H9 (cell line): ENCODE measurements around the gene DNAJA2. TPM values are rescaled to one million over a fixed set of nuclear protein-coding genes. Genes with fewer than 3 reads are reported as not detected.

Experiments
- DNase-seq: peaks from one replicate; pipeline ENCODE4 v3.0.0-alpha.2; 2017
- H2AFZ ChIP-seq: one replicate; pipeline ENCODE4 v1.6.1; 2013; ENCODE audit warnings: mild to moderate bottlenecking, low read length, control low read depth, moderate library complexity
- H2AK5ac ChIP-seq: 2 replicates; pipeline ENCODE4 v1.6.1; 2013; ENCODE audit warnings: low read length, control low read depth, mixed read lengths; ENCODE audit not compliant: insufficient read length
- H2BK120ac ChIP-seq: one replicate; pipeline ENCODE4 v1.6.1; 2013; ENCODE audit warnings: low read depth, mild to moderate bottlenecking, low read length, control low read depth, inconsistent platforms; ENCODE audit not compliant: poor library complexity, severe bottlenecking
- H2BK12ac ChIP-seq: 2 replicates; pipeline ENCODE4 v1.6.1; 2013; ENCODE audit warnings: low read length, control low read depth, mixed read lengths, low read depth; ENCODE audit not compliant: insufficient read length
- H2BK15ac ChIP-seq: 2 replicates; pipeline ENCODE4 v1.6.1; 2013; ENCODE audit warnings: low read depth, low read length, control low read depth
- H2BK20ac ChIP-seq: one replicate; pipeline ENCODE4 v1.6.1; 2013; ENCODE audit warnings: low read depth, mild to moderate bottlenecking, low read length, control low read depth, inconsistent platforms; ENCODE audit not compliant: poor library complexity, severe bottlenecking
- H2BK5ac ChIP-seq: 2 replicates; pipeline ENCODE4 v1.6.1; 2013; ENCODE audit warnings: low read length, control low read depth, mixed read lengths; ENCODE audit not compliant: insufficient read length
- H3K14ac ChIP-seq: 2 replicates; pipeline ENCODE4 v1.6.1; 2013; ENCODE audit warnings: low read length, control low read depth; ENCODE audit not compliant: insufficient read depth
- H3K18ac ChIP-seq: 2 replicates; pipeline ENCODE4 v1.6.1; 2013; ENCODE audit warnings: low read depth, mild to moderate bottlenecking, mixed read lengths, low read length, control low read depth; ENCODE audit not compliant: insufficient read length
- H3K23ac ChIP-seq: 2 replicates; pipeline ENCODE4 v1.6.1; 2013; ENCODE audit warnings: low read length, control low read depth, mixed read lengths, low read depth; ENCODE audit not compliant: insufficient read length
- H3K23me2 ChIP-seq: 2 replicates; pipeline ENCODE4 v1.6.1; 2013; ENCODE audit warnings: low read depth, mild to moderate bottlenecking, mixed read lengths, low read length, control low read depth; ENCODE audit not compliant: insufficient read length, poor library complexity, severe bottlenecking
- H3K27ac ChIP-seq: 2 replicates; pipeline ENCODE4 v1.5.1; 2013; ENCODE audit warnings: low read length, control low read depth, mixed read lengths, low read depth; ENCODE audit not compliant: insufficient read length
- H3K27me3 ChIP-seq: 2 replicates; pipeline ENCODE4 v1.6.1; 2013; ENCODE audit warnings: low read length, control low read depth, inconsistent platforms; ENCODE audit not compliant: insufficient read depth
- H3K4ac ChIP-seq: 2 replicates; pipeline ENCODE4 v1.6.1; 2013; ENCODE audit warnings: low read depth, mild to moderate bottlenecking, control low read depth, inconsistent platforms, low read length, moderate library complexity
- H3K4me1 ChIP-seq: 2 replicates; pipeline ENCODE4 v1.6.1; 2013; ENCODE audit warnings: low read length, control low read depth, inconsistent platforms; ENCODE audit not compliant: insufficient read depth
- H3K4me2 ChIP-seq: 2 replicates; pipeline ENCODE4 v1.6.1; 2013; ENCODE audit warnings: low read length, control low read depth, mixed read lengths; ENCODE audit not compliant: insufficient read length, insufficient read depth
- H3K56ac ChIP-seq: 2 replicates; pipeline ENCODE4 v1.6.1; 2013; ENCODE audit warnings: low read depth, mild to moderate bottlenecking, mixed read lengths, low read length, control low read depth; ENCODE audit not compliant: insufficient read length
- H3K79me1 ChIP-seq: 2 replicates; pipeline ENCODE4 v1.6.1; 2013; ENCODE audit warnings: low read depth, mild to moderate bottlenecking, moderate library complexity, low read length, control low read depth, inconsistent platforms; ENCODE audit not compliant: insufficient read depth, poor library complexity, severe bottlenecking
- H3K79me2 ChIP-seq: 2 replicates; pipeline ENCODE4 v1.6.1; 2013; ENCODE audit warnings: low read length, control low read depth, inconsistent platforms; ENCODE audit not compliant: insufficient read depth
- H3K9ac ChIP-seq: 2 replicates; pipeline ENCODE4 v1.6.1; 2013; ENCODE audit warnings: low read length, control low read depth, mixed read lengths; ENCODE audit not compliant: insufficient read length; ENCODE audit errors: extremely low read depth
- H3K9me3 ChIP-seq: one replicate; pipeline ENCODE4 v1.6.1; 2013; ENCODE audit warnings: low read depth, low read length, inconsistent platforms; ENCODE audit not compliant: control insufficient read depth
- H3T11ph ChIP-seq: one replicate; pipeline ENCODE4 v1.6.1; 2013; ENCODE audit warnings: mild to moderate bottlenecking, low read length, control low read depth, inconsistent platforms
- H4K20me1 ChIP-seq: one replicate; pipeline ENCODE4 v1.6.1; 2013; ENCODE audit not compliant: control insufficient read depth, insufficient read length, insufficient read depth
- H4K5ac ChIP-seq: 2 replicates; pipeline ENCODE4 v1.6.1; 2013; ENCODE audit warnings: low read depth, mild to moderate bottlenecking, mixed read lengths, low read length, control low read depth; ENCODE audit not compliant: insufficient read length
- H4K8ac ChIP-seq: replicated peaks from 2 replicates; pipeline ENCODE4 v1.6.1; 2013; ENCODE audit warnings: low read length, control low read depth, mixed read lengths, low read depth; ENCODE audit not compliant: insufficient read length
- H4K91ac ChIP-seq: 2 replicates; pipeline ENCODE4 v1.6.1; 2013; ENCODE audit warnings: low read depth, mild to moderate bottlenecking, moderate library complexity, mixed read lengths, low read length, control low read depth; ENCODE audit not compliant: insufficient read length
- H3K27ac Mint-ChIP-seq, 3 experiments: 2 replicates in 2 of 3; 3 replicates in 1 of 3; pipeline ENCODE4 v1.8.0; 2020 to 2021; ENCODE audit warnings: mixed read lengths in 3 of 3, mild to moderate bottlenecking in 1 of 3, moderate library complexity in 1 of 3
- H3K27me3 Mint-ChIP-seq: 2 replicates; pipeline ENCODE4 v1.8.0; 2021; ENCODE audit warnings: low read depth, mild to moderate bottlenecking, moderate library complexity, mixed read lengths
- H3K36me3 Mint-ChIP-seq, 3 experiments: 2 replicates in 2 of 3; 3 replicates in 1 of 3; pipeline ENCODE4 v1.8.0; 2020 to 2021; ENCODE audit warnings: low read depth in 3 of 3, mixed read lengths in 3 of 3; ENCODE audit not compliant: insufficient read depth in 1 of 3
- H3K4me1 Mint-ChIP-seq, 2 experiments: 2 replicates each; pipeline ENCODE4 v1.8.0; 2020; ENCODE audit warnings: mixed read lengths in 2 of 2
- H3K4me3 Mint-ChIP-seq, 2 experiments: 2 replicates in 1 of 2; 3 replicates in 1 of 2; pipeline ENCODE4 v1.8.0; 2020 to 2021; ENCODE audit warnings: mild to moderate bottlenecking in 2 of 2, mixed read lengths in 2 of 2, moderate library complexity in 1 of 2
- H3K9me3 Mint-ChIP-seq, 2 experiments: 2 replicates in 1 of 2; 3 replicates in 1 of 2; pipeline ENCODE4 v1.8.0; 2020; ENCODE audit warnings: mild to moderate bottlenecking in 2 of 2, mixed read lengths in 2 of 2, moderate library complexity in 1 of 2
- CTCF ChIP-seq: fragments of 200-600 bp; sonication (generic); conservative IDR thresholded peaks from 3 replicates; pipeline ENCODE4 v1.8.0; 2021; ENCODE audit warnings: antibody characterized with exemption, mild to moderate bottlenecking
- WGBS: extraction: QIAGEN DNeasy Blood & Tissue Kit; methylation state at CpG from one replicate; pipeline ENCODE4 v1.1.7; 2013; ENCODE audit warnings: missing lambda C conversion rate, low lambda C conversion rate, mixed read lengths; ENCODE audit not compliant: insufficient read length; ENCODE audit errors: extremely low coverage; 5-methylcytosine and 5-hydroxymethylcytosine counted together
- total RNA-seq: library from RNA; stranded (reverse); gene quantifications from 2 replicates; pipeline ENCODE4 v1.2.1, GENCODE V29; 2021

The DNAJA2 gene
- total RNA-seq, 1 experiment from 2014 or later, result 102 TPM

- H3K56ac ChIP-seq, result no peak overlapping the region
- H3K27ac ChIP-seq, result no peak overlapping the region
- H3K14ac ChIP-seq, result no peak overlapping the region
- no peak overlapping the region for H3K9ac ChIP-seq
- Mint-ChIP-seq H3K4me1 (peaks cover 5% of the 10 kb centered on the region in 2 experiments; a peak in 3 of 4 replicates), H3K4me3 (no peak overlapping the region), H3K27me3 (no peaks in the 10 kb centered on the region), H3K36me3 (peaks cover 49 to 86% (median 69%) of the 10 kb centered on the region in 3 experiments), H3K27ac (no peak overlapping the region), H3K9me3 (no peaks in the 10 kb centered on the region; a peak in 1 of 5 replicates)
- no peak overlapping the region for H4K5ac ChIP-seq
- H3K23ac ChIP-seq, result no peak overlapping the region
- no peak overlapping the region for H2AFZ ChIP-seq
- DNase-seq, result no peak
- no peak overlapping the region for H4K8ac ChIP-seq
- no peak overlapping the region for H3K4me2 ChIP-seq
- no peaks in the 10 kb centered on the region for H3K23me2 ChIP-seq
- no peak overlapping the region for H2BK120ac ChIP-seq
- H3K18ac ChIP-seq, result no peak overlapping the region
- no peak overlapping the region for H3T11ph ChIP-seq
- peaks cover 5% of the 10 kb centered on the region for H4K20me1 ChIP-seq
- no peaks in the 10 kb centered on the region for H3K79me2 ChIP-seq
- no peaks in the 10 kb centered on the region for H3K9me3 ChIP-seq
- no peak overlapping the region for H2BK15ac ChIP-seq
- no CpG with 5 or more reads among the region's 4 CpGs for WGBS
- H2AK5ac ChIP-seq, result no peak overlapping the region
- no peak overlapping the region for H3K4ac ChIP-seq
- no peak overlapping the region for H2BK20ac ChIP-seq
- no peaks in the 10 kb centered on the region for H3K4me1 ChIP-seq
- H2BK5ac ChIP-seq, result no peak overlapping the region
- TF ChIP-seq CTCF, result no peak
- no peaks in the 10 kb centered on the region for H3K27me3 ChIP-seq
- no peak overlapping the region for H2BK12ac ChIP-seq
- H3K79me1 ChIP-seq, result no peaks in the 10 kb centered on the region
- no peak overlapping the region for H4K91ac ChIP-seq
These were observed 61.8 kb downstream of the DNAJA2 start for GRCh38 chr16:46911650-46912049.
